Ishikawa (cell line): ENCODE data around the gene MLXIPL.

Experiments
- CEBPB ChIP-seq: IDR thresholded peaks from 2 replicates; pipeline ENCODE4 v1.6.1; 2012
- CREB1 ChIP-seq: IDR thresholded peaks from 2 replicates; pipeline ENCODE4 v1.6.1; 2012; ENCODE audit warnings: low read depth
- EGR1 ChIP-seq: IDR thresholded peaks from 2 replicates; pipeline ENCODE4 v1.6.1; 2012
- EP300 ChIP-seq: IDR thresholded peaks from 2 replicates; pipeline ENCODE4 v1.6.1; 2012; ENCODE audit warnings: borderline replicate concordance
- FOXM1 ChIP-seq: IDR thresholded peaks from 2 replicates; pipeline ENCODE4 v1.6.1; 2012; ENCODE audit warnings: low read depth, borderline replicate concordance
- MAX ChIP-seq: IDR thresholded peaks from 2 replicates; pipeline ENCODE4 v1.6.1; 2012
- NFIC ChIP-seq: IDR thresholded peaks from 2 replicates; pipeline ENCODE4 v1.6.1; 2012
- RAD21 ChIP-seq: IDR thresholded peaks from 2 replicates; pipeline ENCODE4 v1.6.1; 2012; ENCODE audit warnings: low read depth
- REST ChIP-seq: IDR thresholded peaks from 2 replicates; pipeline ENCODE4 v1.6.1; 2012; ENCODE audit warnings: low read depth, mild to moderate bottlenecking
- TAF1 ChIP-seq: IDR thresholded peaks from 2 replicates; pipeline ENCODE4 v1.6.1; 2012; ENCODE audit warnings: low read depth, mild to moderate bottlenecking
- TCF12 ChIP-seq: IDR thresholded peaks from 2 replicates; pipeline ENCODE4 v1.6.1; 2012; ENCODE audit warnings: low read depth
- TEAD4 ChIP-seq: IDR thresholded peaks from 2 replicates; pipeline ENCODE4 v1.6.1; 2012
- YY1 ChIP-seq: IDR thresholded peaks from 2 replicates; pipeline ENCODE4 v1.6.1; 2012; ENCODE audit warnings: low read depth
- ZBTB7A ChIP-seq: IDR thresholded peaks from 2 replicates; pipeline ENCODE4 v1.6.1; 2012; ENCODE audit warnings: low read depth
- TF ChIP-seq, protein P1 (sequence below): IDR thresholded peaks from 2 replicates; pipeline ENCODE4 v1.6.1; 2012

The MLXIPL gene

GRCh38 chr7:73650524-73650923, 26.2 kb upstream of the MLXIPL start:
- TF ChIP-seq, protein P1, sequence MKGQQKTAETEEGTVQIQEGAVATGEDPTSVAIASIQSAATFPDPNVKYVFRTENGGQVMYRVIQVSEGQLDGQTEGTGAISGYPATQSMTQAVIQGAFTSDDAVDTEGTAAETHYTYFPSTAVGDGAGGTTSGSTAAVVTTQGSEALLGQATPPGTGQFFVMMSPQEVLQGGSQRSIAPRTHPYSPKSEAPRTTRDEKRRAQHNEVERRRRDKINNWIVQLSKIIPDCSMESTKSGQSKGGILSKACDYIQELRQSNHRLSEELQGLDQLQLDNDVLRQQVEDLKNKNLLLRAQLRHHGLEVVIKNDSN: peak; percentile 71
- peak; percentile 53 for TF ChIP-seq REST
- no peak for TF ChIP-seq RAD21

GRCh38 chr7:73649576-73649975, 25.3 kb upstream of the MLXIPL start:
- no peak for TF ChIP-seq CEBPB
- no peak for TF ChIP-seq FOXM1
- TF ChIP-seq EGR1: no peak
- TF ChIP-seq EP300: no peak
- no peak for TF ChIP-seq TAF1
- no peak for TF ChIP-seq YY1
- TF ChIP-seq MAX: no peak
- TF ChIP-seq RAD21: no peak

GRCh38 chr7:73648593-73649332, 24.4 kb upstream of the MLXIPL start:
- TF ChIP-seq EGR1 (no peak), TEAD4 (no peak), TAF1 (no peak)

- TF ChIP-seq, protein P1: peak; percentile 50; the same call in 1 of the 2 replicates
- TF ChIP-seq ZBTB7A (peak; percentile 37), RAD21 (peak; percentile 12; the same call in 1 of the 2 replicates), MAX (peak; percentile 87), EP300 (no peak), TAF1 (0 out of 2 replicates have a peak, but pooled peaks have one; percentile 19), EGR1 (peak; percentile 75), YY1 (peak; percentile 44; the same call in 1 of the 2 replicates), REST (no peak)
These were observed 23.6 kb upstream of the MLXIPL start for GRCh38 chr7:73647725-73648592.

DNA sequence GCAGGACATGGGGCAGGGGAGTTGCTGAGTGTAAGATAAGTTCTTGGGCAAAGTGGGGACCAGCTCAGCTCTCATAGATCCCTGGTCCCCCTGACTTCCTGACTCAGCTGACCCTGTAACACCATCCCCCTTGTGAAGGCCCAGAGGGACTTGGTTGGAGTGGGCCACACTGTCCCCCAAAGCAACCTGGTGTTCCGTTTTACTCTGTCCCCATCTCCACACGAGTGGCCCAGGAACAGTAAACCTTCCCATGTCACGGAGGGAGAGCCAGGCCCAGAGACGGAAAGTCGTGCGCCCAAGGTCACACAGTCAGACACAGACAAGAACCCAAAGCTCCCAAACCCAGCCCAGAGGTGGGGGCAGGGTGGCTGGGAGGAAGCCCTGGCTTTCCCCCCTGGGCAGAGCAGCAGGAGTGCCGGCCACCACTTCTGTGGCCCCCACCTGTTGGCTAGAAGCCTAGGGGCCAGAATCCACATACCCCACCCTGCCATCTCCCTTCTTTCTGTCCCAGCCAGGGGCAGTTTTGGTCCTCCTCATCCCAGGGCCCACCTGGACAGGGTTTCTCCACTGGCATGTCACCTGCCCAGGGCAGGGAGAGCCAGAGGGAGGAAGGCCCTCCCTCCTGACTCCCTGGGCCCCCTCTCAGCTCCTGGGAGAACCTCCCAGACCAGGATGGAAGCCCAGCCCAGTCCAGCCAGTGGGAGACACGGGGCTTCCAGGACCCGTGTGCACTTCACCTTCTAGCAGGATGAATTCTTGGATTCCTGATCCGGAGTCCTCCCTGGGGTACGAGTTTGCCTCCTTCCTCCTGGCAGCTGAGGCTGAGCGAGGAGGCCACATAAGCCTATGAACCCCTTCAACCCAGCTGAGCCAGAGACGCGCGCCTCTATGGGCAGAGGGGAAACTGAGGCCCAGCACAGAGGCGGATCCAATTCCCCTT, 22.7 kb upstream of the MLXIPL start:
- TF ChIP-seq YY1 (no peak), MAX (no peak)

GRCh38 chr7:73645643-73646174, 21.4 kb upstream of the MLXIPL start:
- TF ChIP-seq NFIC (no peak), TAF1 (no peak), TEAD4 (no peak), TCF12 (no peak), RAD21 (no peak), MAX (no peak), YY1 (no peak), EP300 (no peak), CREB1 (no peak)
- TF ChIP-seq, protein P1: no peak
